Right atrium auricular region (tissue), 2 donors: ENCODE data around the gene FBXO3. TPM values are rescaled to one million over a fixed set of nuclear protein-coding genes. Genes with fewer than 3 reads are reported as not detected.
"Not testable (repeated sequence)": the region's sequence is repeated elsewhere in the genome, so short reads cannot be mapped to it uniquely, and the experiment has no call there.

Experiments used
- DNase-seq: peaks from one replicate; pipeline ENCODE4 v3.0.0-alpha.2; 2019; ENCODE audit warnings: low spot score
- H3K27ac ChIP-seq, 2 donors: fragments of 200-600 bp; sonication (generic); 1 replicate in 1 of 2; 2 replicates in 1 of 2; pipeline ENCODE4 v1.5.1; 2016 to 2019
- H3K27me3 ChIP-seq, 2 donors: fragments of 200-600 bp; sonication (generic); one replicate each; pipeline versions ENCODE4 v1.5.1 to v1.6.0; 2017 to 2019
- H3K36me3 ChIP-seq: fragments of 200-600 bp; sonication (generic); one replicate; pipeline ENCODE4 v1.5.1; 2016
- H3K4me1 ChIP-seq, 2 donors: fragments of 200-600 bp; sonication (generic); one replicate each; pipeline versions ENCODE4 v1.5.1 to v1.6.0; 2017 to 2019
- H3K4me3 ChIP-seq, 2 donors: fragments of 200-600 bp; sonication (generic); 1 replicate in 1 of 2; 2 replicates in 1 of 2; pipeline ENCODE4 v1.5.1; 2017 to 2019; ENCODE audit warnings: mild to moderate bottlenecking in 1 of 2, moderate library complexity in 1 of 2
- H3K9me3 ChIP-seq, 2 donors: fragments of 200-600 bp; sonication (generic); one replicate each; pipeline ENCODE4 v1.5.1; 2019
- CTCF ChIP-seq, 2 donors: fragments of 200-600 bp; sonication (generic); IDR thresholded peaks; one replicate each; pipeline ENCODE4 v1.5.1; 2019; ENCODE audit warnings: antibody characterized with exemption in 2 of 2
- total RNA-seq, 2 donors: library from RNA; depleted of rRNA; stranded (reverse); fragments of >200 nt; gene quantifications; one replicate each; pipeline ENCODE4 v1.1.0, GENCODE V29; 2016

The FBXO3 gene, protein sequence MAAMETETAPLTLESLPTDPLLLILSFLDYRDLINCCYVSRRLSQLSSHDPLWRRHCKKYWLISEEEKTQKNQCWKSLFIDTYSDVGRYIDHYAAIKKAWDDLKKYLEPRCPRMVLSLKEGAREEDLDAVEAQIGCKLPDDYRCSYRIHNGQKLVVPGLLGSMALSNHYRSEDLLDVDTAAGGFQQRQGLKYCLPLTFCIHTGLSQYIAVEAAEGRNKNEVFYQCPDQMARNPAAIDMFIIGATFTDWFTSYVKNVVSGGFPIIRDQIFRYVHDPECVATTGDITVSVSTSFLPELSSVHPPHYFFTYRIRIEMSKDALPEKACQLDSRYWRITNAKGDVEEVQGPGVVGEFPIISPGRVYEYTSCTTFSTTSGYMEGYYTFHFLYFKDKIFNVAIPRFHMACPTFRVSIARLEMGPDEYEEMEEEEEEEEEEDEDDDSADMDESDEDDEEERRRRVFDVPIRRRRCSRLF
- 10 to 100 TPM; 30.7 to 47.9 TPM for total RNA-seq

DNA sequence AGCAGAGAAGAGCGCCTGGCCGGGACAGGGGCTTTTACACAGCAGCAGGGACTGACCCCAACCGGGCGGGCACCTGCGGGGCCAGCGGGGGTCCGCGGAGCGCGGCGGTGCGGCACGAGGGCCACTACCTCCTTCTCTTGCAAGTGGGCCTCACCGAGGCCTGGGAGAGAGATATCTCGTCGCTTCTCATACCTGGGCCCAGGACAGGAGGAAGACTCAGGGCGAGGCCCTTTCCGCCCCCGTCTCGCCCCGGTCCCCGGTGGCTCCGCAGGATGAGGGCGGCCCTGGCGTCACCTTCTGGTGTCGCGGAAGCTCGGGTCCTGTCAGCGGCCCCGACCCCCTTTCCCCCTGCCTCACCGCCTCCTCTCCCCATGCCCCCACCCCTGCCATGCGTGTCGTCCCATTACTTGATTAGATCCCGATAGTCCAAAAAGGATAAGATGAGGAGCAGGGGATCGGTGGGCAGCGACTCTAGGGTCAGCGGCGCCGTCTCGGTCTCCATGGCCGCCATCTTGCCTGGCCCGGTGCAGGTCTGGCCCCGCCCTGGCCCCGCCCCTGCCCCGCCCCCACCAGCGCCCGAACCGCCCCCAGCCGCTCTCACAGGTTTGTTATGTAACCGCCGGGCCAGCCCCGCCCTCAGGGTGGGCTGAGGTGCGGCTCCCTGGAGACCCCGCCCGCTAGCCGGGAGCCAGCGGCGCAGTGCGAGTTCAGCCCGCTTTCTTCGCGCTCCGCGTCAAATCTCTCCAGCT is at the start of gene FBXO3:
Gene FBXO3 (minus strand): TSS at position 534 of the 749 bp plus-strand sequence. CDS start 23 bp downstream, at position 511.
- no peaks in the 10 kb centered on the region for H3K27me3 ChIP-seq
- no peaks in the 10 kb centered on the region for H3K9me3 ChIP-seq
- DNase-seq, result peak; percentile 84
- peak within 1 kb of the TSS; percentile 88 to 89 for H3K27ac ChIP-seq
- H3K4me1 ChIP-seq, result peaks cover 0 to 46% of the 10 kb centered on the region in 2 donors
- H3K4me3 ChIP-seq, result peak within 1 kb of the TSS; percentile 71 to 93
- TF ChIP-seq CTCF (IDR thresholded peaks at IDR 0.05), result no peak
- H3K36me3 ChIP-seq, result no peaks in the 10 kb centered on the region

- not testable (repeated sequence) for DNase-seq, H3K27ac ChIP-seq, H3K4me1 ChIP-seq, H3K36me3 ChIP-seq, H3K4me3 ChIP-seq, H3K9me3 ChIP-seq, H3K27me3 ChIP-seq
Observed at GRCh38 chr11:33822981-33823380, 48.7 kb upstream of the FBXO3 start.

GRCh38 chr11:33819278-33820035 is 45.1 kb upstream of the FBXO3 start:
- H3K4me1 ChIP-seq, result no peaks in the 10 kb centered on the region
- no peaks in the 10 kb centered on the region for H3K27me3 ChIP-seq
- H3K36me3 ChIP-seq, result no peaks in the 10 kb centered on the region
- TF ChIP-seq CTCF (IDR thresholded peaks at IDR 0.05), result no peak
- H3K9me3 ChIP-seq, result no peaks in the 10 kb centered on the region
- no peak overlapping the region for H3K27ac ChIP-seq
- DNase-seq, result no peak
- H3K4me3 ChIP-seq, result no peak overlapping the region

DNA sequence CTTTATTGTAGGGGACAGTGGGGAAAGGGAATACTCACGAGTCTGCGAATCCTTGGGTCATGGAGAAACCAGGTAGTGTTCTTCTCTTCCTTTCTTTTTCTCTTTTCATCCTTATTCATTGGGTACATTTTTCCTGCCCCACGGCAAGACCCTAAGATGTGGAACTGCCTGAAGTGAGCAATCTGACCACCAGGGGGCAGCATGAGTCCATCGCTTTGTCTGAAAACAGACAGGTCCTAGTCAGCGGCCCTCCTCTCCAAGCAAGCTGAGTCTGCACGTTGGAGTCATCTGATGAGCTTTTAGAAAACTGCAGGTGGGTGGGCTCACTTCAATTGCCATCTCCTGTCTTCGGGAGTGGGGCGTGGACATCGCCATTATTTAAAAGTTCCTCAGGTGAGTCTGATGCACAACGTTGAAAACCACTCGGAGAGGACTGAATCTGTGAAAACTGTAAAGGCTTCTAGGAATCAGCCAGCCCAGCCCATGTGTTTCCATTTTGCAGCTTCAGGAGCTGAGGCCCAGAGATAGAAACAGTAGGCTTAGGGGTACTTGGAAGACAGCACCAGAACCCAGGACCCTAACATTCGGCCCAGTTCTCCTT is 34.0 kb upstream of the FBXO3 start:
- no peaks in the 10 kb centered on the region for H3K9me3 ChIP-seq
- H3K27ac ChIP-seq, result no peak overlapping the region
- peak; percentile 79 to 94 for TF ChIP-seq CTCF (IDR thresholded peaks at IDR 0.05)
- H3K36me3 ChIP-seq, result no peaks in the 10 kb centered on the region
- no peaks in the 10 kb centered on the region for H3K4me1 ChIP-seq
- H3K4me3 ChIP-seq, result no peak overlapping the region
- DNase-seq, result peak; percentile 85
- no peaks in the 10 kb centered on the region for H3K27me3 ChIP-seq

- Histone ChIP-seq H3K4me1 (peaks cover 0 to 10% of the 10 kb centered on the region in 2 donors), H3K27me3 (peaks cover 0 to 6% of the 10 kb centered on the region in 2 donors), H3K27ac (no peak overlapping the region), H3K4me3 (no peak overlapping the region), H3K9me3 (no peaks in the 10 kb centered on the region), H3K36me3 (no peaks in the 10 kb centered on the region)
- no peak for TF ChIP-seq CTCF (IDR thresholded peaks at IDR 0.05)
- no peak for DNase-seq
Observed at GRCh38 chr11:33804471-33804870, 30.2 kb upstream of the FBXO3 start.
